Mucosa of rectum (tissue), 2 donors: ENCODE data around the gene CTIF.
A peak's percentile ranks its signal among the peaks of the same experiment; 100 is the strongest.

ENCODE experiments used
- H3K27ac ChIP-seq, 2 donors: one replicate each; pipeline ENCODE4 v1.7.0; 2013; ENCODE audit warnings: inconsistent platforms in 2 of 2, low read depth in 2 of 2, low read length in 2 of 2
- H3K27me3 ChIP-seq, 2 donors: one replicate each; pipeline ENCODE4 v1.7.0; 2013; ENCODE audit warnings: low read length in 2 of 2; ENCODE audit not compliant: control insufficient read depth in 2 of 2, insufficient read depth in 2 of 2
- H3K36me3 ChIP-seq, 2 donors: one replicate each; pipeline ENCODE4 v1.7.0; 2013; ENCODE audit warnings: low read length in 2 of 2; ENCODE audit not compliant: control insufficient read depth in 2 of 2, insufficient read depth in 2 of 2
- H3K4me1 ChIP-seq, 2 donors: one replicate each; pipeline ENCODE4 v1.7.0; 2013; ENCODE audit warnings: low read length in 2 of 2, mild to moderate bottlenecking in 1 of 2; ENCODE audit not compliant: control insufficient read depth in 2 of 2, insufficient read depth in 2 of 2
- H3K4me3 ChIP-seq, 2 donors: one replicate each; pipeline ENCODE4 v1.7.0; 2013; ENCODE audit warnings: low read length in 2 of 2
- H3K9ac ChIP-seq, 2 donors: one replicate each; pipeline ENCODE4 v1.7.0; 2013; ENCODE audit warnings: low read length in 2 of 2, low read depth in 1 of 2, mild to moderate bottlenecking in 1 of 2
- H3K9me3 ChIP-seq, 2 donors: one replicate each; pipeline ENCODE4 v1.7.0; 2013; ENCODE audit warnings: low read length in 2 of 2; ENCODE audit not compliant: control insufficient read depth in 2 of 2
- donor health status: healthy.
- donor health status: Normal muscosa, but diverticular disease.

The CTIF gene

GRCh38 chr18:48753691-48754090, 214.9 kb downstream of the CTIF start:
- Histone ChIP-seq H3K9ac (no peak overlapping the region), H3K27me3 (no peaks in the 10 kb centered on the region), H3K36me3 (no peaks in the 10 kb centered on the region), H3K4me1 (no peaks in the 10 kb centered on the region), H3K9me3 (no peaks in the 10 kb centered on the region), H3K4me3 (no peak overlapping the region), H3K27ac (no peak overlapping the region)

- no peaks in the 10 kb centered on the region for H3K36me3 ChIP-seq
- no peaks in the 10 kb centered on the region for H3K4me1 ChIP-seq
- H3K27me3 ChIP-seq, result no peaks in the 10 kb centered on the region
- no peaks in the 10 kb centered on the region for H3K9me3 ChIP-seq
- H3K4me3 ChIP-seq, result no peak overlapping the region
- H3K9ac ChIP-seq, result no peak overlapping the region
- no peak overlapping the region for H3K27ac ChIP-seq
Measured at GRCh38 chr18:48754559-48754958, 215.7 kb downstream of the CTIF start.

- H3K9me3 ChIP-seq, result no peaks in the 10 kb centered on the region
Measured at GRCh38 chr18:48754993-48755473, 216.2 kb downstream of the CTIF start.

GRCh38 chr18:48756511-48757226, 217.8 kb downstream of the CTIF start:
- Histone ChIP-seq H3K9ac (no peak overlapping the region), H3K4me1 (peaks cover 6 to 12% of the 10 kb centered on the region in 2 donors), H3K27me3 (no peaks in the 10 kb centered on the region), H3K4me3 (no peak overlapping the region), H3K36me3 (peaks cover 0 to 2% of the 10 kb centered on the region in 2 donors), H3K27ac (no peak overlapping the region), H3K9me3 (no peaks in the 10 kb centered on the region)

More at GRCh38 chr18:48754993-48755473, 216.2 kb downstream of the CTIF start:
- no peak overlapping the region for H3K4me3 ChIP-seq
- H3K4me1 ChIP-seq, result no peaks in the 10 kb centered on the region
- H3K27me3 ChIP-seq, result no peaks in the 10 kb centered on the region
- no peak overlapping the region for H3K27ac ChIP-seq
- no peak overlapping the region for H3K9ac ChIP-seq
- H3K36me3 ChIP-seq, result no peaks in the 10 kb centered on the region

GRCh38 chr18:48757367-48757766, 218.5 kb downstream of the CTIF start:
- Histone ChIP-seq H3K4me1 (peaks cover 10 to 17% of the 10 kb centered on the region in 2 donors), H3K36me3 (peaks cover 0 to 4% of the 10 kb centered on the region in 2 donors), H3K4me3 (no peak overlapping the region), H3K27me3 (no peaks in the 10 kb centered on the region), H3K27ac (no peak overlapping the region), H3K9me3 (no peaks in the 10 kb centered on the region), H3K9ac (no peak overlapping the region)

- H3K9ac ChIP-seq, result no peak overlapping the region
- H3K27ac ChIP-seq, result no peak overlapping the region
- H3K27me3 ChIP-seq, result no peaks in the 10 kb centered on the region
- peaks cover 0 to 4% of the 10 kb centered on the region in 2 donors for H3K36me3 ChIP-seq
- H3K4me1 ChIP-seq, result peaks cover 12 to 22% of the 10 kb centered on the region in 2 donors
- no peak overlapping the region for H3K4me3 ChIP-seq
- no peaks in the 10 kb centered on the region for H3K9me3 ChIP-seq
Measured at GRCh38 chr18:48757906-48758305, 219.1 kb downstream of the CTIF start.

GRCh38 chr18:48761582-48761981, 222.8 kb downstream of the CTIF start:
- Histone ChIP-seq H3K9me3 (no peaks in the 10 kb centered on the region), H3K9ac (peak overlapping the region; percentile 52 to 69), H3K27me3 (no peaks in the 10 kb centered on the region), H3K36me3 (peaks cover 0 to 7% of the 10 kb centered on the region in 2 donors), H3K27ac (peak overlapping the region; percentile 77 to 83), H3K4me3 (peak overlapping the region; percentile 69 to 70), H3K4me1 (peaks cover 12 to 22% of the 10 kb centered on the region in 2 donors)

GRCh38 chr18:48762022-48762421, 223.2 kb downstream of the CTIF start:
- Histone ChIP-seq H3K4me3 (peak overlapping the region in 1 of 2 donors; percentile 60), H3K9ac (no peak overlapping the region), H3K9me3 (no peaks in the 10 kb centered on the region), H3K4me1 (peaks cover 12 to 23% of the 10 kb centered on the region in 2 donors), H3K27ac (peak overlapping the region; percentile 77 to 83), H3K27me3 (no peaks in the 10 kb centered on the region), H3K36me3 (peaks cover 0 to 7% of the 10 kb centered on the region in 2 donors)

- no peaks in the 10 kb centered on the region for H3K27me3 ChIP-seq
- no peaks in the 10 kb centered on the region for H3K9me3 ChIP-seq
- H3K9ac ChIP-seq, result no peak overlapping the region
- H3K36me3 ChIP-seq, result peaks cover 0 to 7% of the 10 kb centered on the region in 2 donors
- H3K4me1 ChIP-seq, result peaks cover 12 to 24% of the 10 kb centered on the region in 2 donors
- no peak overlapping the region for H3K4me3 ChIP-seq
- peak overlapping the region in 1 of 2 donors; percentile 83 for H3K27ac ChIP-seq
Measured at GRCh38 chr18:48762836-48763718, 224.2 kb downstream of the CTIF start.

GRCh38 chr18:48763719-48764100, 224.9 kb downstream of the CTIF start:
- Histone ChIP-seq H3K27ac (no peak overlapping the region), H3K9me3 (no peaks in the 10 kb centered on the region), H3K4me3 (no peak overlapping the region), H3K36me3 (peaks cover 0 to 7% of the 10 kb centered on the region in 2 donors), H3K4me1 (peaks cover 12 to 24% of the 10 kb centered on the region in 2 donors), H3K27me3 (no peaks in the 10 kb centered on the region), H3K9ac (no peak overlapping the region)
